Hepatocyte (in vitro differentiated cells): ENCODE results near the gene GALNT7.

ENCODE experiments used
- CTCF ChIP-seq: fragments of 200-600 bp; sonication (generic); IDR thresholded peaks from 2 replicates; pipeline ENCODE4 v1.5.1; 2016; ENCODE audit warnings: antibody characterized with exemption, mild to moderate bottlenecking; ENCODE audit not compliant: poor library complexity
- EZH2 ChIP-seq: fragments of 200-600 bp; sonication (generic); IDR thresholded peaks from 2 replicates; pipeline ENCODE4 v1.6.1; 2016; ENCODE audit warnings: antibody characterized with exemption, mild to moderate bottlenecking, borderline replicate concordance

- TF ChIP-seq CTCF (no peak), EZH2 (no peak)
These were observed 16.5 kb upstream of the GALNT7 start for GRCh38 chr4:173152104-173152503.
